Erythroblast (primary cell): ENCODE data around the gene RPL34.

Experiments used
- GATA1 ChIP-seq: IDR thresholded peaks from 2 replicates; pipeline ENCODE4 v1.6.1; 2011; ENCODE audit warnings: low read depth, mild to moderate bottlenecking, control low read depth, low read length, moderate library complexity
- POLR2A ChIP-seq: IDR thresholded peaks from 2 replicates; pipeline ENCODE4 v1.6.1; 2011; ENCODE audit warnings: mild to moderate bottlenecking, low read length

GRCh38 chr4:108612365-108612764 is 8.0 kb upstream of the RPL34 start:
- TF ChIP-seq POLR2A: no peak
- TF ChIP-seq GATA1: no peak
